ENCODE measurements around the gene TAS2R41. TPM values are rescaled to one million over a fixed set of nuclear protein-coding genes. Genes with fewer than 3 reads are reported as not detected.

The TAS2R41 gene
- total RNA-seq, 1 donor from 2014 or later = not detected

- no peaks in the 10 kb centered on the region for H3K27me3 ChIP-seq
- H3K36me3 ChIP-seq = no peaks in the 10 kb centered on the region
- H3K9me3 ChIP-seq = no peaks in the 10 kb centered on the region
- DNase-seq = no peak
- peaks cover 15% of the 10 kb centered on the region for H3K4me1 ChIP-seq
- H3K27ac ChIP-seq = no peak overlapping the region
- no peak overlapping the region for H3K4me3 ChIP-seq
- intact Hi-C loops (cut with DNase I) = no loop called here
- ATAC-seq = no peak
- TF ChIP-seq CTCF (IDR thresholded peaks at IDR 0.05) = no peak
Measured at GRCh38 chr7:143494622-143495021, 16.9 kb downstream of the TAS2R41 start.

GRCh38 chr7:143495851-143496250 is 18.2 kb downstream of the TAS2R41 start:
- H3K36me3 ChIP-seq = no peaks in the 10 kb centered on the region
- no peak overlapping the region for H3K27ac ChIP-seq
- no peak for DNase-seq
- intact Hi-C loops (cut with DNase I) = no loop called here
- H3K4me1 ChIP-seq = peaks cover 17% of the 10 kb centered on the region
- TF ChIP-seq CTCF (IDR thresholded peaks at IDR 0.05) = no peak
- no peak overlapping the region for H3K4me3 ChIP-seq
- H3K27me3 ChIP-seq = no peaks in the 10 kb centered on the region
- no peaks in the 10 kb centered on the region for H3K9me3 ChIP-seq
- no peak for ATAC-seq

GRCh38 chr7:143496263-143496662 is 18.6 kb downstream of the TAS2R41 start:
- TF ChIP-seq CTCF (IDR thresholded peaks at IDR 0.05) = no peak
- Histone ChIP-seq H3K36me3 (no peaks in the 10 kb centered on the region), H3K27ac (no peak overlapping the region), H3K27me3 (no peaks in the 10 kb centered on the region), H3K4me3 (no peak overlapping the region), H3K4me1 (peaks cover 17% of the 10 kb centered on the region), H3K9me3 (no peaks in the 10 kb centered on the region)
- DNase-seq (no peak), ATAC-seq (no peak)
- intact Hi-C loops (cut with DNase I) = no loop called here

- ATAC-seq (no peak), DNase-seq (no peak)
- Histone ChIP-seq H3K9me3 (no peaks in the 10 kb centered on the region), H3K27me3 (no peaks in the 10 kb centered on the region), H3K27ac (no peak overlapping the region), H3K4me1 (peaks cover 11% of the 10 kb centered on the region), H3K36me3 (no peaks in the 10 kb centered on the region), H3K4me3 (no peak overlapping the region)
- intact Hi-C loops (cut with DNase I) = no loop called here
- no peak for TF ChIP-seq CTCF (IDR thresholded peaks at IDR 0.05)
Measured at GRCh38 chr7:143497008-143497795, 19.5 kb downstream of the TAS2R41 start.

GRCh38 chr7:143499246-143499645 is 21.6 kb downstream of the TAS2R41 start:
- Histone ChIP-seq H3K36me3 (no peaks in the 10 kb centered on the region), H3K4me3 (no peak overlapping the region), H3K4me1 (peaks cover 8% of the 10 kb centered on the region), H3K27me3 (no peaks in the 10 kb centered on the region), H3K9me3 (no peaks in the 10 kb centered on the region), H3K27ac (peak overlapping the region; percentile 3)
- DNase-seq (no peak), ATAC-seq (peak; percentile 33)
- no peak for TF ChIP-seq CTCF (IDR thresholded peaks at IDR 0.05)
- intact Hi-C loops (cut with DNase I) = no loop called here
